SK-N-SH treated with all-trans-retinoic acid at 6 μM for 48 hours (cell line): ENCODE results near the gene DIPK1B.
"Not testable (repeated sequence)": the region's sequence is repeated elsewhere in the genome, so short reads cannot be mapped to it uniquely, and the experiment has no call there.

Source experiments
- ATAC-seq: fragments of 200-7000 bp; cut with Tn5 transposase; 3 replicates; pipeline ENCODE4 v1.9.1; 2020; ENCODE audit warnings: mild to moderate bottlenecking, moderate library complexity
- ARNTL ChIP-seq: fragments of 450-650 bp; formaldehyde crosslinking; IDR thresholded peaks from 2 replicates; pipeline ENCODE4 v1.5.0; 2020; ENCODE audit warnings: low read depth, mild to moderate bottlenecking, moderate library complexity, borderline replicate concordance
- BACH2 ChIP-seq: fragments of 250-450 bp; sonication (Bioruptor Pico); IDR thresholded peaks from 2 replicates; pipeline ENCODE4 v1.9.0; 2021; ENCODE audit warnings: mild to moderate bottlenecking, borderline replicate concordance
- CREB5 ChIP-seq: fragments of 250-450 bp; sonication (Bioruptor Pico); IDR thresholded peaks from 2 replicates; pipeline ENCODE4 v1.5.1; 2020; ENCODE audit warnings: low read depth, mild to moderate bottlenecking, moderate library complexity
- CSDC2 ChIP-seq: fragments of 250-450 bp; sonication (Bioruptor Pico); IDR thresholded peaks from 2 replicates; pipeline ENCODE4 v1.5.0; 2020; ENCODE audit warnings: mild to moderate bottlenecking, moderate library complexity
- CSRNP3 ChIP-seq: fragments of 250-450 bp; sonication (Bioruptor Pico); IDR thresholded peaks from 2 replicates; pipeline ENCODE4 v1.5.1; 2021; ENCODE audit warnings: mild to moderate bottlenecking, moderate library complexity
- ESRRG ChIP-seq: fragments of 250-450 bp; sonication (Bioruptor Pico); IDR thresholded peaks from 2 replicates; pipeline ENCODE4 v1.6.1; 2021; ENCODE audit warnings: mild to moderate bottlenecking
- GLIS3 ChIP-seq: fragments of 250-450 bp; sonication (Bioruptor Pico); IDR thresholded peaks from 2 replicates; pipeline ENCODE4 v1.5.0; 2020; ENCODE audit warnings: mild to moderate bottlenecking, moderate library complexity
- ISL1 ChIP-seq: fragments of 250-450 bp; sonication (Bioruptor Pico); IDR thresholded peaks from 2 replicates; pipeline ENCODE4 v2.1.2; 2022; ENCODE audit warnings: mild to moderate bottlenecking, moderate library complexity
- OSR1 ChIP-seq: fragments of 250-450 bp; sonication (Bioruptor Pico); IDR thresholded peaks from 2 replicates; pipeline ENCODE4 v1.8.0; 2022; ENCODE audit warnings: moderate library complexity, mild to moderate bottlenecking, inconsistent platforms
- PATZ1 ChIP-seq: fragments of 250-450 bp; sonication (Bioruptor Pico); IDR thresholded peaks from 2 replicates; pipeline ENCODE4 v1.8.0; 2020; ENCODE audit warnings: mild to moderate bottlenecking, moderate library complexity, borderline replicate concordance
- POU6F1 ChIP-seq: fragments of 250-450 bp; sonication (Bioruptor Pico); IDR thresholded peaks from 2 replicates; pipeline ENCODE4 v1.8.0; 2021; ENCODE audit warnings: low read depth, mild to moderate bottlenecking, moderate library complexity, borderline replicate concordance
- PPARA ChIP-seq: fragments of 250-450 bp; sonication (Bioruptor Pico); IDR thresholded peaks from 2 replicates; pipeline ENCODE4 v1.5.0; 2020; ENCODE audit warnings: mild to moderate bottlenecking, borderline replicate concordance
- RARB ChIP-seq: fragments of 250-450 bp; sonication (Bioruptor Pico); IDR thresholded peaks from 2 replicates; pipeline ENCODE4 v1.8.0; 2021; ENCODE audit warnings: mild to moderate bottlenecking, moderate library complexity
- TCF4 ChIP-seq: fragments of 250-450 bp; sonication (Bioruptor Pico); IDR thresholded peaks from 2 replicates; pipeline ENCODE4 v1.8.0; 2021; ENCODE audit warnings: mild to moderate bottlenecking, moderate library complexity, borderline replicate concordance
- TOX ChIP-seq: fragments of 250-450 bp; sonication (Bioruptor Pico); IDR thresholded peaks from 2 replicates; pipeline ENCODE4 v1.8.0; 2021; ENCODE audit warnings: mild to moderate bottlenecking, moderate library complexity, borderline replicate concordance
- TSHZ2 ChIP-seq: fragments of 250-450 bp; sonication (Bioruptor Pico); IDR thresholded peaks from 2 replicates; pipeline ENCODE4 v1.5.0; 2020; ENCODE audit warnings: mild to moderate bottlenecking, moderate library complexity
- ZC3H10 ChIP-seq: fragments of 250-450 bp; sonication (Bioruptor Pico); IDR thresholded peaks from 2 replicates; pipeline ENCODE4 v1.5.1; 2021; ENCODE audit warnings: mild to moderate bottlenecking, moderate library complexity
- ZFP3 ChIP-seq: fragments of 250-450 bp; sonication (Bioruptor Pico); IDR thresholded peaks from 2 replicates; pipeline ENCODE4 v1.5.0; 2020; ENCODE audit warnings: mild to moderate bottlenecking, moderate library complexity
- ZFP30 ChIP-seq: fragments of 450-650 bp; formaldehyde crosslinking; IDR thresholded peaks from 2 replicates; pipeline ENCODE4 v1.5.0; 2022; ENCODE audit warnings: mild to moderate bottlenecking, moderate library complexity
- ZNF565 ChIP-seq: fragments of 450-650 bp; formaldehyde crosslinking; conservative IDR thresholded peaks from 2 replicates; pipeline ENCODE4 v1.5.0; 2020; ENCODE audit warnings: low read depth, mild to moderate bottlenecking, moderate library complexity
- ZNF70 ChIP-seq: fragments of 450-650 bp; formaldehyde crosslinking; IDR thresholded peaks from 2 replicates; pipeline ENCODE4 v1.5.0; 2020; ENCODE audit warnings: mild to moderate bottlenecking, moderate library complexity
- ZNF8 ChIP-seq: fragments of 450-650 bp; formaldehyde crosslinking; IDR thresholded peaks from 2 replicates; pipeline ENCODE4 v1.5.0; 2020; ENCODE audit warnings: mild to moderate bottlenecking, moderate library complexity

DIPK1B gene

GRCh38 chr9:136703276-136703860 lies 9.0 kb upstream of the DIPK1B start:
- no peak for ATAC-seq
- TF ChIP-seq ISL1 (no peak), CSRNP3 (CRISPR knock-in tag) (no peak), POU6F1 (CRISPR knock-in tag) (no peak), PATZ1 (CRISPR knock-in tag) (no peak), PPARA (CRISPR knock-in tag) (no peak), ZNF8 (CRISPR knock-in tag) (no peak), ZNF565 (CRISPR knock-in tag) (no peak), RARB (CRISPR knock-in tag) (no peak), BACH2 (CRISPR knock-in tag) (no peak), ESRRG (CRISPR knock-in tag) (no peak), ZFP3 (no peak), ARNTL (no peak), TSHZ2 (no peak), TCF4 (CRISPR knock-in tag) (no peak), GLIS3 (CRISPR knock-in tag) (no peak), CREB5 (no peak), OSR1 (CRISPR knock-in tag) (no peak), ZC3H10 (CRISPR knock-in tag) (no peak), TOX (CRISPR knock-in tag) (no peak), CSDC2 (CRISPR knock-in tag) (no peak)

GRCh38 chr9:136704741-136705140 lies 7.6 kb upstream of the DIPK1B start:
- not testable (repeated sequence) for ATAC-seq

- TF ChIP-seq ESRRG (CRISPR knock-in tag) (no peak), ZNF70 (CRISPR knock-in tag) (no peak), BACH2 (CRISPR knock-in tag) (no peak), ZNF8 (CRISPR knock-in tag) (no peak), CREB5 (no peak), ZFP30 (CRISPR knock-in tag) (no peak)
- ATAC-seq, result no peak; the same call in 1 of the 3 replicates
These were observed 6.8 kb upstream of the DIPK1B start for GRCh38 chr9:136705564-136705963.
